Glomerular visceral epithelial cell (primary cell): ENCODE data around the gene MAGI3.
"Not testable (repeated sequence)": the region's sequence is repeated elsewhere in the genome, so short reads cannot be mapped to it uniquely, and the experiment has no call there.

Experiments
- DNase-seq: peaks from one replicate; pipeline ENCODE4 v3.0.0-alpha.2; 2016; ENCODE audit errors: extremely low spot score

The MAGI3 gene

DNA sequence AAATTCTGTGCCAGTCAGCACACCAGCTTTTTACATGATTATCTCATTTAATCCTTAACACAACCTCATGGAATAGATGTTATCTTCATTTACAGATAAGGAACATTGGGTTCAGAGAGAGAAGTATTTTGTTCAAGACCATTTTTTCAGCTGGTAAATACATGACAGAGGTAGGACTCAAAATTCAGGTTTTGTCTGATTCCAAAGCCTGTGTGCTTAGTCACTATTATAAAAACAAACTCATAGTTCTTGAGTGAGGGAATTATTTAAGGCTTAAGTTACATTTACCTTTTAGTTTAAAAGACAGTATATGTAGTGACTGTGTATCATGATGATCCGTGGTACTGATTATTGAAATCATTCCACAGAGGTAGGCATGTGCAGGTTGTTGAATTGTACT lies 125.2 kb downstream of the MAGI3 start:
- no peak for DNase-seq

DNA sequence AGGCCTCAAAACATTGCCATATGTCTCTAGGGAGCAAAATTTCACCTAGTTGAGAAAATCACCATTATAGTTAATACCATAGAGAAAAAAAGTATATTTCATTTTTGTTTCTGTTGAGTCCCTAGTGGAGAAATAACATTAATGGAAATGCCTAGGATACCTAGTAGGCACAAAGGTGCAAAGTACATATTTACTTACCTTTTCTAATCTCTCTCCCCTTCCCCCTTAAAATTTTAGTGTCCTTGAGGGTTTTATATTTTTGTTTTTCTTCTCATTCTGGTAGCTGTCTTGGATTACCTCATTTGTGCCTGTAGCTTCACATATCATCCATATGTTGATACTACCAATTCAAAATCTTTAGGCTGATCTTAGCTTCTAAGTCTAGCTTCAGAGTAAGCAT lies 127.0 kb downstream of the MAGI3 start:
- DNase-seq = no peak

- no peak for DNase-seq
Measured at GRCh38 chr1:113517983-113518382, 127.7 kb downstream of the MAGI3 start.

DNA sequence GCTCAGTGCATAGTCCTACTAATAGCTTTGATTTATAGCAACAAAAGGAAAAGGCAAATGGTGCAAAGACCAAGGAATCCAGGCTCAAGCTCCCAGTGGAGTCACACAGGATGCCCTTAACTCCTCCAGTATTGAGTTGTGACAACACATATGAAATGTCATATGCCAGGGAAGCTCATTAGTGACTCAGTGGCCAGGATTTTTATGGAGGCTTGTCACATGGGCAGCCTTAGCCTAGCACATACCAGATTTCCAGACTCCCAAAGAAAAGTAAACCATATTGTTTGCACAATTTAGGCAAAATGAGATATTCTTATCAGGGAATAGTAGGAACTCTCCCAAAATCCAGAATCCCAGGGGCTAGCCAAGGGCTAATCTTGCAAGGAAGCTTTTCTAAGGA lies 129.2 kb downstream of the MAGI3 start:
- DNase-seq = peak; percentile 26

- no peak for DNase-seq
Measured at GRCh38 chr1:113530021-113530420, 139.7 kb downstream of the MAGI3 start.

DNA sequence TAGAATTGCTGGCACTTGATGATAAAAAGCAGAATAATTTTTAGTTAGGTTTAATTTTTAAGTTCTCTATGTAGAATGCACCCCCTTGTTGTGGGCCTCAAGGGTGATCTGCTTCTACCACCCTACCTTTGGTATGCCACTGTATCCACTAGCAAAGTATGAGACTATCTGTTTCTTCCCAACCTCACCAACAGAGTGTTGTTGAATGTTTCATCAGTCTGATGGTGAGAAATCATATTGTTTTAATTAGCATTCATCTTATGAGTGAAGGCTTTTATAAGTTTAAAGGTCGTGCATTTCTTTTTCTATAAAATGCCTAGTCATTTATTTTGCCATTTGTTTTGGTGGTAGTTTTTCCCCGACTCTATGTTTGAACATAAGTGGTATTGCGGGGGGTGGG lies 141.0 kb downstream of the MAGI3 start:
- no peak for DNase-seq

DNA sequence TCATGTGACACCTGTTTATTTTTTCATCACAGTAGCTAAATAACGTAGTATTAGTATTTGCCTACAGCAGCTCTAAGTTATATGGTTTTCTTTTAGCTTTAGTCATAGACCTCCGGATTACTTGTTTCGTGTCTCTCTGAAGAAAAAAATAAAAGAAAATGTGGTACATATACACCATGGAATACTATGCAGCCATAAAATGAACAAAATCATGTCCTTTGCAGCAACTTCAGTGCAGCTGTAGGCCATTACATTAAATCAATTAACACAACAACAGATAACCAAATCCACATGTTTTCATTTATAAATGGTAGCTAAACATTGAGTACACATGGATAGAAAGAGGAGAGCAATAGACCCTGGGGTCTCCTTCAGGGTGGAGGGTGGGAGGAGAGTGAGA lies 142.7 kb downstream of the MAGI3 start:
- DNase-seq = no peak

DNA sequence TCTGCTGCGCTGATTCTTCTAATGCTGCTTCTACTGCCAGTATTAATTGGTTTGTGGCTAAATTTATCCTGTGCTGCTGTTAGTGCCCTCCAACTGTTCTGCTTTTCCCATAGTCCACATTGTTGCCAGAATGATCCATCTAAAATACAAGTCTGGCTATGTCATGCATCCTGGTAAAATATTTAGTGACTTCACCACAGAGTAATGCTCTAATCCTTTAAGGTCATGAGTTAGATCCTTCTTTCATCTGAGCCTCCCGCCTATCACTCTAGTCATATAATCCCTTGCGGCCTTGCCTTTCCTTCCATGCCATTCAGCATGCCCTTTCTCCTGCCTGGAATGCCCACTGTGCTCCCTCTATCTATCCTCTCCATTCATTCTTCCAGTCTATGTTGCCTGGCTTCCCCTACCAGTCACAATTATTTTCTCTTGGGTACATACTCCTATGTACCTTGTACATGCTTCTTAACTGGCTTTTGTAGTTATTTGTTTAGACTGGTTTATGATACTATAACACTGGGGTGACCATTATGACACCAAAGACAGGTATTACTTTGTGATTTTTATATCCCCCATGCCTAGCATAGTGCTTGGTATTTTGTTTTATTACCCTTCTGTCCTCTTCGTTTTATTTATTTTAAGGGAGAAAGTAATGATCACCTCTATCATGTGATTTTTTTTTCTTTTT lies 144.0 kb downstream of the MAGI3 start:
- peak; percentile 83 for DNase-seq

GRCh38 chr1:113534875-113535274 lies 144.6 kb downstream of the MAGI3 start:
- no peak for DNase-seq

- DNase-seq = no peak
Measured at GRCh38 chr1:113536182-113536780, 146.0 kb downstream of the MAGI3 start.

- DNase-seq = no peak
Measured at GRCh38 chr1:113538225-113538624, 147.9 kb downstream of the MAGI3 start.

DNA sequence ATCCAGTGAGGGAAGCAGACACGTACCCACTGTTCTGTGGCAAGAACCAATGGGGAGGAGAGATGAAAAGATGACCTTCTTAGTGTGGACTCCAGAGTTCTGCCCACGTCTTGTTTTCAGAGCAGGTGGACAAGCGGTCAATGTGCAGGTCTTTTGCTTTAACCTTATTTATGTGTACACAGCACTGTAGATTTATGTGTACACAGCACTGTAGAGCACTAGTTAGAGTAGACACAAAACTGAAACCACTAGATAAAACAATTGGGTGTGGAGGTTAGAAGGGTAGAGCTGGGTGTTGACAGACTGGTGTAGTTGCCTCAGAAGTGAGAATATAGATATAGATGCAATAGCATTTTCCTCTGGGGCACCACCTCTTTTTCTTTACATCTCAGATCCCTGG lies 150.0 kb downstream of the MAGI3 start:
- no peak for DNase-seq

- DNase-seq = no peak
Measured at GRCh38 chr1:113541106-113541505, 150.8 kb downstream of the MAGI3 start.

GRCh38 chr1:113542221-113542701 lies 151.9 kb downstream of the MAGI3 start:
- DNase-seq = peak; percentile 81

DNA sequence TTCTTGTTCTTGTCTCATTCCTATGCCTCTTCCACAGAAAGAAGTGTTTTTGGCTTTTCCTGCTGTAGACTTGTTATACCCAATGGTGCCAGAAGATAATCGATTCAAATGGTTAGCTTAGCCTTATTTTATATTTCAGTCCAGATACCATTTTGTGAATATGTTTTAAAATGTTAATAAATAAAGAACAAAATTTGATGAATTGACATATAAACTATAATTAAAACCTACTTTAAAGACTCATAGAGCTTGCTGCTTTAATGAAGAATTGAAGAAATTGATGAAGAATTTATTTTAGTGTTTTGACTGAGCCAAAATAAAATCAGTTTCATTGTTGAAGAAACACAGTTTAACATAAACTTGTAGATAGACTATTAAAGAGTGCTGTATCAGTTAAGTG lies 152.8 kb downstream of the MAGI3 start:
- DNase-seq = no peak

- DNase-seq = no peak
Measured at GRCh38 chr1:113545210-113545609, 154.9 kb downstream of the MAGI3 start.

DNA sequence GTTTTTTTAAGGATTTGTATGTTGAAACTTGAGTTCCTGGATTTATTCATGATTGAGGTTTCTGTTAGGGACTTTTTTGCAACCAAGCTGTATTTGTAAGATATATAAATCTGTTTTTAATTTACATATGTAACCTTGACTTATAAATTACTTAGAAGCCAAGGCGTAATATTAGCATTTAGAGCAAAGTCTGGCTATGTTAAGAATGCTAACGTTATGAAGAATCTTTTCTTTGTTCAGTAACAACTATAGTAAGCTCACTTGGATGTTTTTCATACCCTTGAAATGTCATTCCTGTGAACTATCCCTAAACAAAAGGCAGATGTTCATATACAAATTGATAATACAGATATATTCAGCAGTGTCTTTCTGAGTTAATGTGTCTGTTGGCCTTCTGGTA lies 155.3 kb downstream of the MAGI3 start:
- DNase-seq = no peak

DNA sequence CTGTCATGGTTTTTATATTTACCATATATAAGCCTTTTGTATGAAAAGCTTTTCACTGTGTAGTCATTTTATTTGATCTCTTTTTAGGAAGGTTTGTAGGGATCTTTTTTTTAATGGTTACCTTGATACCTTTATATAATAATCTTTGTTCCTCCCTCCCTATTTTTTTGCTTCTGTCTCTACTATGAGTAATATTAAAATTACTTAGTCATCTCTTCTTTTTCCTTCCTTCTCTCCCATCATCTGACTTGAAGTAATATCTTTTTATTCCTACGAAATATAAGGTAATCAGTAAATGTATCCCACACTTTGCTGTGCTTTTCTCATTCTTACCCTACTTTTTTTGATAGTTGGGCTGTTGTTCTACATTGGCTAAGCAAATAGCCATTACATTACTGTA lies 161.4 kb downstream of the MAGI3 start:
- DNase-seq = no peak

GRCh38 chr1:113552244-113552643 lies 161.9 kb downstream of the MAGI3 start:
- DNase-seq = no peak

DNA sequence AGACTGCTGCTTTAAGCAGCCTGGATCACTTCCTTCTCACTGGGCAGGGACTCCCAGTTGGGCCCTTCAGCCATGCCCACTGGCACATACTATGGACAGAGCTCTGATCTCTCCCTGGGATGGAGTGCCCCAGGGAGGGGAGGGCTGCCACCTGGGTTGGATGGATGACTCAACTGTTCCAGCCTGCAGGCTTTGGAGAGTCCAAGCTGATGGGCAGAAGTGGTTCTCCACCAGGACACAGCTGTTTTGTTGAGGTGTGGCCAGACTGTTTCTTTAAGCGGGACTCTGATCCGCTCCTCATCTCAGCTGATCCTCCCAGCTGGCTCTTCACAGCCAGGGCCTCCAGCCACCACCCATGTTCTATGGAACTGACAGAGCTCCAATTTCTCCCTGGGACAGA lies 166.9 kb downstream of the MAGI3 start:
- no peak for DNase-seq

DNA sequence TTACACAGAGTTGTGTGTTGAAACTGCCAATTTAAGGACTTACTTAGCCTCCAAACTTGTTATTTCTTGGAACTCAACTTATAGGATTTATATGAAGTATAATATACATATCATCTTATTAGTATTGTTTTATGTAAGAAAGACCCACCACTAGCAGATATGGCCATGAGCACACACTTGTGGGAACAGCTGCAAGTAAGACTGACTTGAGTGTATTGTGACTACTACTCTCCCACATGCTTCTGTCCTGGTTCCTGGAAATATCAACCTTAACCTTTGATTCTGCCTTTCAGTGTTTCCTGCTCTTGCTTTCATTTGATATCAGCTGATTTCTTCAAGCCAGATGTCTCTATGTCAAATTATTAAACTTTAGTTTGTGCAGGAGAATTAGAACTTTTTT lies 175.3 kb downstream of the MAGI3 start:
- DNase-seq = no peak

GRCh38 chr1:113567427-113567826 lies 177.1 kb downstream of the MAGI3 start:
- no peak for DNase-seq

DNA sequence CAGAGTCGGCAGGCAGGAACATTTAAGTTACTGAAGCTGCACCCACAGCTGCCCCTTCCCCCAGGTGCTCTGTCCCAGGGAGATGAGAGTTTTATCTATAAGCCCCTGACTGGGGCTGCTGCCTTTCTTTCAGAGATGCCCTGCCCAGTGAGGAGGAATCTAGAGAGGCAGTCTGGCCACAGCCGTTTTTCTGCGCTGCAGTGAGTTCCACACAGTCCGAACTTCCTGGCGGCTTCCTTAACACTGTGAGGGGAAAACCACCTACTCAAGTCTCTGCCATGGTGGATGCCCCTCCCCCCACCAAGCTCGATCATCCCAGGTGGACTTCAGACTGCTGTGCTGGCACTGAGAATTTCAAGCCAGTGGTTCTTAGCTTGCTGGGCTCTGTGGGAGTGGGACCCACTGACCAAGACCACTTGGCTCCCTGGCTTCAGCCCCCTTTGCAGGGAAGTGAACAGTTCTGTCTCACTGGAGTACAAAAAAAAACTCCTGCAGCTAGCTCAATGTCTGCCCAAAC lies 185.5 kb downstream of the MAGI3 start:
- DNase-seq = not testable (repeated sequence)

DNA sequence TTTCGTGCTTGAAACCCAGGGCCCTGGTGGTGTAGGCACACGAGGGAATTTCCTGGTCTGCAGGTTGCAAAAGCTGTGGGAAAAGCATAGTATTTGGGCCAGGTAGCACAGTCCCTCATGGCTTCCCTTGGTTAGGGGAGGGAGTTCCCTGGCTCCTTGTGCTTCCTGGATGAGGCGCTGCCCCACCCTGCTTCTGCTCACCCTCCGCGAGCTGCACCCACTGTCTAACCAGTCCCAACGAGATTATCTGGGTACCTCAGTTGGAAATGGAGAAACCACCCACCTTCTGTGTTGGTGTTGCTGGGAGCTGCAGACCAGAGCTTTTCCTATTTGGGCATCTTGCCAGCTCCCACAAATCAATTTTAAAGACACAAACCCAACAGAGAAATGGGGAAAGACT lies 186.0 kb downstream of the MAGI3 start:
- no peak for DNase-seq
